Activated CD8-positive, alpha-beta memory T cell treated with anti-CD3 and anti-CD28 coated beads for 36 hours (primary cell): ENCODE measurements around the gene ANKRD13B. TPM values are rescaled to one million over a fixed set of nuclear protein-coding genes. Genes with fewer than 3 reads are reported as not detected.

Source experiments
- CTCF ChIA-PET: fragments of 350-600 bp; sonication (Branson Sonifier 250); formaldehyde crosslinking; loops from one replicate; lab custom pipeline; 2021; ENCODE audit warnings: antibody characterized with exemption; lab: Charles Lee
- POLR2A ChIA-PET: fragments of 350-600 bp; sonication (Branson Sonifier 250); formaldehyde crosslinking; loops from one replicate; lab custom pipeline; 2021; ENCODE audit warnings: antibody characterized with exemption; lab: Charles Lee
- total RNA-seq, 2 experiments: library from RNA; stranded (reverse); gene quantifications; one replicate each; pipeline ENCODE4 v1.2.3, GENCODE V29; 2021

ANKRD13B gene
- total RNA-seq, 2 experiments from 2014 or later = 27.4 to 29.5 TPM

GRCh38 chr17:29576214-29577000 is 16.5 kb upstream of the ANKRD13B start:
- POLR2A ChIA-PET = interaction anchor here (1.0 kb wide), 1 partner anchor 12 kb away, joined by 3 read pairs; no protein-coding TSS in a partner anchor
- CTCF ChIA-PET = interaction anchor here (0.9 to 5.8 kb wide), 5 partner anchors 9 to 41 kb away, joined by 3 to 27 read pairs (median 4); partner anchors contain the start of gene ABHD15

- POLR2A ChIA-PET = interaction anchor here (1.0 kb wide), 1 partner anchor 11 kb away, joined by 3 read pairs; no protein-coding TSS in a partner anchor
- CTCF ChIA-PET = interaction anchor here (0.9 to 5.0 kb wide), 4 partner anchors 9 to 40 kb away, joined by 3 to 14 read pairs (median 4); partner anchors contain the start of gene ABHD15
These were observed 15.9 kb upstream of the ANKRD13B start for GRCh38 chr17:29577001-29577370.

GRCh38 chr17:29577385-29578211 is 15.3 kb upstream of the ANKRD13B start:
- ChIA-PET CTCF (interaction anchor here (0.9 to 5.0 kb wide), 7 partner anchors 10 to 40 kb away, joined by 3 to 40 read pairs (median 4); partner anchors contain the start of gene ABHD15), POLR2A (no interaction called here)

- ChIA-PET POLR2A (interaction anchor here (1.2 kb wide), 1 partner anchor 38 kb away, joined by 3 read pairs; no protein-coding TSS in a partner anchor), CTCF (interaction anchor here (1.3 to 5.4 kb wide), 6 partner anchors 9 to 38 kb away, joined by 3 to 40 read pairs (median 17); partner anchors contain the start of genes ABHD15 and ANKRD13B)
These were observed 14.1 kb upstream of the ANKRD13B start for GRCh38 chr17:29578626-29579485.

- ChIA-PET CTCF (interaction anchor here (0.6 to 5.4 kb wide), 10 partner anchors 10 to 397 kb away, joined by 3 to 40 read pairs (median 9); partner anchors contain the start of genes ABHD15 and ANKRD13B), POLR2A (interaction anchor here (0.6 to 1.7 kb wide), 8 partner anchors 9 to 105 kb away, joined by 3 to 7 read pairs (median 3); partner anchors contain the start of genes ABHD15, ANKRD13B and TP53I13)
These were observed 12.8 kb upstream of the ANKRD13B start for GRCh38 chr17:29579866-29580771.

- ChIA-PET POLR2A (interaction anchor here (1.1 to 1.7 kb wide), 2 partner anchors 12 to 13 kb away, joined by 4 to 7 read pairs; partner anchors contain the start of gene TP53I13), CTCF (interaction anchor here (0.5 to 5.4 kb wide), 5 partner anchors 10 to 209 kb away, joined by 4 to 40 read pairs (median 20); partner anchors contain the start of gene ANKRD13B)
These were observed 11.2 kb upstream of the ANKRD13B start for GRCh38 chr17:29581583-29582253.

GRCh38 chr17:29582254-29582765 is 10.6 kb upstream of the ANKRD13B start:
- ChIA-PET CTCF (interaction anchor here (1.1 to 5.4 kb wide), 3 partner anchors 9 to 35 kb away, joined by 4 to 40 read pairs (median 39); partner anchors contain the start of gene ANKRD13B), POLR2A (interaction anchor here (1.1 to 1.7 kb wide), 2 partner anchors 12 to 14 kb away, joined by 4 to 7 read pairs; partner anchors contain the start of gene TP53I13)

GRCh38 chr17:29582772-29583171 is 10.2 kb upstream of the ANKRD13B start:
- CTCF ChIA-PET = interaction anchor here (1.1 to 5.4 kb wide), 3 partner anchors 9 to 44 kb away, joined by 3 to 39 read pairs (median 4); partner anchors contain the start of gene ANKRD13B
- POLR2A ChIA-PET = no interaction called here

- POLR2A ChIA-PET = no interaction called here
- CTCF ChIA-PET = interaction anchor here (1.1 to 6.4 kb wide), 4 partner anchors 8 to 44 kb away, joined by 3 to 39 read pairs (median 18); partner anchors contain the start of gene ANKRD13B
These were observed 9.3 kb upstream of the ANKRD13B start for GRCh38 chr17:29583324-29584248.

GRCh38 chr17:29584452-29585079 is 8.4 kb upstream of the ANKRD13B start:
- POLR2A ChIA-PET = no interaction called here
- CTCF ChIA-PET = interaction anchor here (6.4 kb wide), 1 partner anchor 33 kb away, joined by 33 read pairs; no protein-coding TSS in a partner anchor

GRCh38 chr17:29585080-29585751 is 7.7 kb upstream of the ANKRD13B start:
- CTCF ChIA-PET = interaction anchor here (1.0 to 6.4 kb wide), 2 partner anchors 12 to 32 kb away, joined by 3 to 33 read pairs; no protein-coding TSS in a partner anchor
- POLR2A ChIA-PET = no interaction called here

GRCh38 chr17:29586676-29587469 is 6.1 kb upstream of the ANKRD13B start:
- ChIA-PET POLR2A (interaction anchor here (0.6 to 1.7 kb wide), 4 partner anchors 19 to 63 kb away, joined by 3 to 4 read pairs (median 3); partner anchors contain the start of gene ABHD15), CTCF (interaction anchor here (1.2 to 6.4 kb wide), 3 partner anchors 14 to 30 kb away, joined by 4 to 33 read pairs (median 10); partner anchors contain the start of gene ABHD15)
